ENCODE data around the gene EYA2. TPM values are rescaled to one million over a fixed set of nuclear protein-coding genes. Genes with fewer than 3 reads are reported as not detected.

EYA2 gene
- total and polyA plus RNA-seq, 4 donors = 0.17 to 0.54 (median 0.23) TPM; not detected in 1

GRCh38 chr20:47148059-47148458 is 253.4 kb downstream of the EYA2 start:
- H3K27me3 ChIP-seq (ENCODE audit: control insufficient read depth in 4 of 4, insufficient read depth in 4 of 4, low read length in 3 of 4) = no peaks in the 10 kb centered on the region
- no peak overlapping the region for H3K27ac ChIP-seq (ENCODE audit: low read depth in 1 of 2, low read length in 2 of 2)
- H3K4me1 ChIP-seq (ENCODE audit: control insufficient read depth in 4 of 4, insufficient read depth in 4 of 4, low read length in 3 of 4) = no peaks in the 10 kb centered on the region
- H3K4me3 ChIP-seq (ENCODE audit: low read depth in 1 of 3, low read length in 3 of 3) = no peak overlapping the region
- DNase-seq (ENCODE audit: low spot score) = no peak
- 98% methylated on average over 2 of the region's 2 CpGs for WGBS
- TF ChIP-seq ZBTB33 (IDR thresholded peaks at IDR 0.05) (no peak), RXRA (IDR thresholded peaks at IDR 0.05) (no peak), HNF4A (conservative IDR thresholded peaks at IDR 0.05) (no peak), ATF3 (IDR thresholded peaks at IDR 0.05) (no peak), CTCF (IDR thresholded peaks at IDR 0.05; ENCODE audit: low read depth, low read length, missing input control) (no peak), SP1 (IDR thresholded peaks at IDR 0.05) (no peak), JUND (IDR thresholded peaks at IDR 0.05) (no peak), MAX (IDR thresholded peaks at IDR 0.05) (no peak), EGR1 (IDR thresholded peaks at IDR 0.05; ENCODE audit: low read depth in 2 of 2) (no peak), FOXA1 (IDR thresholded peaks at IDR 0.05) (no peak), RAD21 (IDR thresholded peaks at IDR 0.05) (no peak), GABPA (IDR thresholded peaks at IDR 0.05 in 1 of 2, conservative IDR thresholded peaks at IDR 0.05 in 1 of 2) (no peak)
- no peak overlapping the region for H3K9ac ChIP-seq (ENCODE audit: low read depth in 1 of 2, low read length in 2 of 2)
- H3K9me3 ChIP-seq (ENCODE audit: control insufficient read depth in 4 of 4, low read length in 3 of 4) = no peaks in the 10 kb centered on the region
- H3K36me3 ChIP-seq (ENCODE audit: control insufficient read depth in 4 of 4, insufficient read depth in 3 of 4, low read depth in 1 of 4, low read length in 3 of 4) = no peaks in the 10 kb centered on the region

GRCh38 chr20:47149939-47150338 is 255.3 kb downstream of the EYA2 start:
- WGBS = 92% methylated on average over 5 of the region's 5 CpGs
- Histone ChIP-seq H3K27me3 (ENCODE audit: control insufficient read depth in 4 of 4, insufficient read depth in 4 of 4, low read length in 3 of 4) (no peaks in the 10 kb centered on the region), H3K9me3 (ENCODE audit: control insufficient read depth in 4 of 4, low read length in 3 of 4) (no peaks in the 10 kb centered on the region), H3K4me3 (ENCODE audit: low read depth in 1 of 3, low read length in 3 of 3) (no peak overlapping the region), H3K36me3 (ENCODE audit: control insufficient read depth in 4 of 4, insufficient read depth in 3 of 4, low read depth in 1 of 4, low read length in 3 of 4) (no peaks in the 10 kb centered on the region), H3K9ac (ENCODE audit: low read depth in 1 of 2, low read length in 2 of 2) (no peak overlapping the region), H3K27ac (ENCODE audit: low read depth in 1 of 2, low read length in 2 of 2) (no peak overlapping the region), H3K4me1 (ENCODE audit: control insufficient read depth in 4 of 4, insufficient read depth in 4 of 4, low read length in 3 of 4) (no peaks in the 10 kb centered on the region)
- no peak for DNase-seq (ENCODE audit: low spot score)
- no peak for TF ChIP-seq NR2F2 (IDR thresholded peaks at IDR 0.05)
- no peak for TF ChIP-seq RAD21 (IDR thresholded peaks at IDR 0.05)
- no peak for TF ChIP-seq MAX (IDR thresholded peaks at IDR 0.05)
- TF ChIP-seq REST (IDR thresholded peaks at IDR 0.05) = no peak
- TF ChIP-seq EGR1 (IDR thresholded peaks at IDR 0.05; ENCODE audit: low read depth in 2 of 2) = no peak
- TF ChIP-seq YY1 (IDR thresholded peaks at IDR 0.05) = no peak
- TF ChIP-seq ATF3 (IDR thresholded peaks at IDR 0.05) = no peak
- no peak for TF ChIP-seq FOXA1 (IDR thresholded peaks at IDR 0.05)
- TF ChIP-seq HNF4G (IDR thresholded peaks at IDR 0.05) = no peak
- no peak for TF ChIP-seq HNF4A (conservative IDR thresholded peaks at IDR 0.05)
- TF ChIP-seq JUND (IDR thresholded peaks at IDR 0.05) = no peak
- TF ChIP-seq SP1 (IDR thresholded peaks at IDR 0.05) = no peak
- no peak for TF ChIP-seq FOXA2 (IDR thresholded peaks at IDR 0.05)
- TF ChIP-seq ZBTB33 (IDR thresholded peaks at IDR 0.05) = no peak
- no peak for TF ChIP-seq GABPA (IDR thresholded peaks at IDR 0.05 in 1 of 2, conservative IDR thresholded peaks at IDR 0.05 in 1 of 2)
- no peak for TF ChIP-seq CTCF (IDR thresholded peaks at IDR 0.05; ENCODE audit: low read depth, low read length, missing input control)
- TF ChIP-seq RXRA (IDR thresholded peaks at IDR 0.05) = no peak
- no peak for TF ChIP-seq TAF1 (conservative IDR thresholded peaks at IDR 0.05)
